Left ventricle myocardium inferior (tissue), 1 donor: ENCODE measurements around the gene CELSR2. TPM values are rescaled to one million over a fixed set of nuclear protein-coding genes. Genes with fewer than 3 reads are reported as not detected.
A peak's percentile ranks its signal among the peaks of the same experiment; 100 is the strongest.

ENCODE experiments used
- DNase-seq: peaks from one replicate; pipeline ENCODE4 v3.0.0-alpha.2; 2020
- H3K27ac ChIP-seq: fragments of 200-600 bp; replicated peaks from 2 replicates; pipeline ENCODE4 v1.8.0; 2021
- H3K27me3 ChIP-seq: fragments of 200-600 bp; 2 replicates; pipeline ENCODE4 v1.8.0; 2021; ENCODE audit warnings: low read depth
- H3K36me3 ChIP-seq: fragments of 200-600 bp; 2 replicates; pipeline ENCODE4 v1.8.0; 2021
- H3K4me1 ChIP-seq: fragments of 200-600 bp; 2 replicates; pipeline ENCODE4 v1.8.0; 2021
- H3K4me3 ChIP-seq: fragments of 200-600 bp; 2 replicates; pipeline ENCODE4 v1.8.0; 2021; ENCODE audit warnings: mild to moderate bottlenecking, moderate library complexity
- H3K9me3 ChIP-seq: fragments of 200-600 bp; replicated peaks from 2 replicates; pipeline ENCODE4 v1.8.0; 2021
- intact Hi-C: fragments of 100-400 bp; cut with micrococcal nuclease; formaldehyde crosslinking; loops from one replicate; pipeline ENCODE4 v1.11.0; 2022
- long read RNA-seq: library from polyadenylated mRNA; unstranded; transcript quantifications from one replicate; pipeline ENCODE4 v2.0.0, GENCODE V29; 2021
- total RNA-seq: library from RNA; stranded (reverse); fragmentation: NEBNext Ultra II Directional; extraction: Animal tissue kit (Norgen Biotek cat#: 25700); gene quantifications from one replicate; pipeline ENCODE4 v1.2.1, GENCODE V29; 2021
- TF ChIP-seq, protein P1 (sequence below): fragments of 200-600 bp; IDR thresholded peaks from 2 replicates; pipeline ENCODE4 v1.8.0; 2021; ENCODE audit warnings: antibody characterized with exemption, mild to moderate bottlenecking, borderline replicate concordance
- donor health status: DM: no; HTN: yes; CAD: no; lungs with severe emphysema.

Gene CELSR2
- total RNA-seq: 4.2 TPM
- long read RNA-seq, partial matches to known transcripts: 5 of 9 reads
- long read RNA-seq, other reads (novel, unspliced or antisense): 4 of 9 reads

GRCh38 chr1:109248797-109249629 is at the start of gene CELSR2:
TSS of gene CELSR2 (plus strand) at chr1:109249539. CDS start at chr1:109250080, 541 bp downstream.
- H3K36me3 ChIP-seq: no peaks in the 10 kb centered on the region
- TF ChIP-seq, protein P1, sequence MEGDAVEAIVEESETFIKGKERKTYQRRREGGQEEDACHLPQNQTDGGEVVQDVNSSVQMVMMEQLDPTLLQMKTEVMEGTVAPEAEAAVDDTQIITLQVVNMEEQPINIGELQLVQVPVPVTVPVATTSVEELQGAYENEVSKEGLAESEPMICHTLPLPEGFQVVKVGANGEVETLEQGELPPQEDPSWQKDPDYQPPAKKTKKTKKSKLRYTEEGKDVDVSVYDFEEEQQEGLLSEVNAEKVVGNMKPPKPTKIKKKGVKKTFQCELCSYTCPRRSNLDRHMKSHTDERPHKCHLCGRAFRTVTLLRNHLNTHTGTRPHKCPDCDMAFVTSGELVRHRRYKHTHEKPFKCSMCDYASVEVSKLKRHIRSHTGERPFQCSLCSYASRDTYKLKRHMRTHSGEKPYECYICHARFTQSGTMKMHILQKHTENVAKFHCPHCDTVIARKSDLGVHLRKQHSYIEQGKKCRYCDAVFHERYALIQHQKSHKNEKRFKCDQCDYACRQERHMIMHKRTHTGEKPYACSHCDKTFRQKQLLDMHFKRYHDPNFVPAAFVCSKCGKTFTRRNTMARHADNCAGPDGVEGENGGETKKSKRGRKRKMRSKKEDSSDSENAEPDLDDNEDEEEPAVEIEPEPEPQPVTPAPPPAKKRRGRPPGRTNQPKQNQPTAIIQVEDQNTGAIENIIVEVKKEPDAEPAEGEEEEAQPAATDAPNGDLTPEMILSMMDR: no peak
- DNase-seq: peak; percentile 59
- no peaks in the 10 kb centered on the region for H3K9me3 ChIP-seq
- intact Hi-C loops: no loop called here
- peak within 1 kb of the TSS; percentile 73 for H3K4me3 ChIP-seq
- H3K27ac ChIP-seq: peak within 1 kb of the TSS; percentile 19
- H3K4me1 ChIP-seq: peaks cover 23% of the 10 kb centered on the region
- peaks cover 42% of the 10 kb centered on the region for H3K27me3 ChIP-seq

DNA sequence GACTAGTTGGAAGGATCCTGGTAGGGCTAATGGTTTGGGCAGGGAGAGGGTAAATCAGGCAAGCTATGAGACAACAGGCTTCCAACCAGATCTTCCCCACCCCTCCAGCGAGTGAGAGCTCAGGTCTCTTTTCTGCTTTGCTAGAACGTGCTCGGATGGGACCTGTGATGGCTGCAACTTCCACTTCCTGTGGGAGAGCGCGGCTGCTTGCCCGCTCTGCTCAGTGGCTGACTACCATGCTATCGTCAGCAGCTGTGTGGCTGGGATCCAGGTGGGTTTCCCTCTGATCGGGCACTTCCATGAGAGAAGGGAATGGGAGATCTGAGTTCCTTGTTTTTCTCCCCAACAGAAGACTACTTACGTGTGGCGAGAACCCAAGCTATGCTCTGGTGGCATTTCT is 49.6 kb upstream of the CELSR2 start:
- H3K36me3 ChIP-seq: no peaks in the 10 kb centered on the region
- no peak overlapping the region for H3K27ac ChIP-seq
- H3K27me3 ChIP-seq: no peaks in the 10 kb centered on the region
- H3K4me3 ChIP-seq: no peak overlapping the region
- DNase-seq: no peak
- no peaks in the 10 kb centered on the region for H3K9me3 ChIP-seq
- intact Hi-C loops: no loop called here
- TF ChIP-seq, protein P1: no peak
- peaks cover 16% of the 10 kb centered on the region for H3K4me1 ChIP-seq

DNA sequence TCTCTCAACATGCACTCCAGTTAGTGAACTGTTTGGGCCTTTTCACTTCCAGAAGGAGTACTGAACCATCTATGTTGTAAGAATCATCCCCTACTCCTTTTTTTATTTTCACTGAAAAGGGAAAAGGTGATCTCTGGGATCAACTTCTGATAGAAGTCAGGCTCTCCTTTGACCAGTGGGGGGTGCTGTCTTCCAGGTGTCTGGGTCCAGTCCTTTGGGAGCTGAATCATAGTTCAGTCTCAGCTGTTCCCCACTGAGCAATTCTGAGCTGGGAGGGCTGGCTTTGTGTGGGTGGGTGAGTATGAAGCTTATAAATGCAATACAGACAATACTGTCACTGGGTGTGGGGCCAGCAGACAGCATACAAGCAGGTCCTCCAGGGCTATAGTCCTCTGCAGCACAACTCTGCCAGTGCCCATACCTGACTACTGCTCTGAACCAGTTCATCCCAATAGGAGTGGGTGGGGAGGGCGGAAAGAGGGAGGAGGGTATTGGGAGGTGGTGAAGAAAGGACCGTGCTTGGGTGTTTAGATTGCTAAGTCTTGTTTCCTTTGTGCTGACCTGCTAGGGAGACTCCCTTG is 48.1 kb upstream of the CELSR2 start:
- Histone ChIP-seq H3K9me3 (no peaks in the 10 kb centered on the region), H3K27ac (no peak overlapping the region), H3K36me3 (no peaks in the 10 kb centered on the region), H3K4me3 (no peak overlapping the region), H3K4me1 (peaks cover 16% of the 10 kb centered on the region), H3K27me3 (no peaks in the 10 kb centered on the region)
- DNase-seq: no peak
- TF ChIP-seq, protein P1: peak; percentile 44
- intact Hi-C loops: no loop called here

DNA sequence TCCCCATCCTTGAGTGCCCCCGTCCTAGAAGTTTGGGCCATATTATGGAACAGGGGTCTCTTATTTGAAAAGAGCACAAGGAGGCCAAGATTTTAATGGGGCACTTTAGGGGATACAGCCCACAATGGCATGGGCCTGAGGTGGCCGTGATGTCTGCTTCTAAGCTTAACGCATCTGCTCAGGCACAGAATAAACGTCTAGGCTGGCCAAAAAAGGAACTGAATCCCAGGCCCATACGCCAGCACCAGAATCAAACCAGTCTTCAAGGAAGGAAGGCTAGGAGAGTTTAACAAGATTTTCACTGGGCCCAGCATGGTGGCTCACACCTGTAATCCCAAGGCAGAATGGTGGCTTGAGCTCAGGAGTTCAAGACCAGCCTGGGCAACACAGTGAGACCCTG is 44.9 kb upstream of the CELSR2 start:
- TF ChIP-seq, protein P1: no peak
- no peak overlapping the region for H3K27ac ChIP-seq
- no peaks in the 10 kb centered on the region for H3K4me1 ChIP-seq
- H3K9me3 ChIP-seq: no peaks in the 10 kb centered on the region
- no peaks in the 10 kb centered on the region for H3K27me3 ChIP-seq
- intact Hi-C loops: no loop called here
- H3K36me3 ChIP-seq: no peaks in the 10 kb centered on the region
- no peak overlapping the region for H3K4me3 ChIP-seq
- DNase-seq: no peak

DNA sequence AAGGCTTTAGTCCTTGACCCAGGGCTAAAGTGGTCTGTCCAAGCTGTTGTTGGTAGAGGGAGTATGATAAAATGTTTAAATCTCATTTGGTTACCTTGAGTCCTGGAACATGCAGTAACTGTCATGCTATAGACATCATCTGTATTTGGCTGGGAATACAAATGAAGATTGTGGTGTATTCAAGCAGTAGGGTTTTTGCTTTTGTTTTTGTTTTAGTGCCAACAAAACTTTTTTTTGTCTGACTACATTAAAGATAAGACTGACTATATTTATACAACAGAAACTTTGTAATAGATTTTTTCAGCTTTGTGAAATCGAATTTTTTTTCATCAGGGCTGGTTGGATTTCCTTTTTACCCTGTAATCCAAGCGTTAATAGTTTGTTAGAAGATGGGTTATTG is 43.0 kb upstream of the CELSR2 start:
- Histone ChIP-seq H3K4me3 (no peak overlapping the region), H3K36me3 (no peaks in the 10 kb centered on the region), H3K27me3 (no peaks in the 10 kb centered on the region), H3K4me1 (no peaks in the 10 kb centered on the region), H3K9me3 (no peaks in the 10 kb centered on the region), H3K27ac (no peak overlapping the region)
- TF ChIP-seq, protein P1: no peak
- no peak for DNase-seq
- intact Hi-C loops: no loop called here
